Activated naive CD4-positive, alpha-beta T cell (primary cell): Measurements from ENCODE around the gene SKAP1.

ENCODE experiments used
- DNase-seq, 4 experiments: peaks; one replicate each; lab custom pipeline; 2025; lab: John Stamatoyannopoulos, UW

SKAP1 gene

DNA sequence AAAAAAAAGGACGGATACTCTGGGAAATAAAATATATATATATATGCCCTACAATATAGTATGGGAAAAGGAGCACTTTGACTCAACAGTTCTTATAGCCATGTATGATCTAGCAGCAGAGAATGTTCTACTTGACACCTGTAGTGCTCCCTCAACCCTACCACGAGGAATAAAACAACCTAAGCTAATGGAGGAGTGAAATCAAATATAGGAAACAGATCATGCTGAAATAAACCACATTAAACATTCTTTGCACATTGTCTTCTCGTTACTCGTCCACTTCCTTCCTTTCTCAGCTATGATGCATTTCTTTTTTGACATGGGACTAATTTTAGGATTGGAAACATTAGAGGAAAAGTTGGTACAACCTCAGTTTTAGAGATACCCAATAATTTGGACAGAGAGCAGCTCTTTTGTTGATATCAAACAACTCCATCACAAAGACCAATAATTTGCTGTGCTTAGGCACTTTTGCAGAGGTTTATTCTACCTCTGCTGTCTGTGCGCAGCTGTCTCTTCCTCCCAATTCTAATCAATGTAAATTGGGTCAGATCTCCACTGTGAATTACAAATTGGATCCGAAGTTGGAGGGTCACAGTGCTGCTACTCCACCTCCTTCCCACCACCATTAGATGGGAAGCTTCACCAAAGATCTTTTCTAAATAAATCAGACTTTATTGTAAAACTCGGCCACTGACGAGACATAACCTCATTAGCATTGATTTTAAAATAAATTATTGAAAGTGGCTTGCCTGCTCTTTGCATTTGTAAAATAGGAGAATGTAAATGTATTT, 256.6 kb downstream of the SKAP1 start:
- DNase-seq: no peak

DNA sequence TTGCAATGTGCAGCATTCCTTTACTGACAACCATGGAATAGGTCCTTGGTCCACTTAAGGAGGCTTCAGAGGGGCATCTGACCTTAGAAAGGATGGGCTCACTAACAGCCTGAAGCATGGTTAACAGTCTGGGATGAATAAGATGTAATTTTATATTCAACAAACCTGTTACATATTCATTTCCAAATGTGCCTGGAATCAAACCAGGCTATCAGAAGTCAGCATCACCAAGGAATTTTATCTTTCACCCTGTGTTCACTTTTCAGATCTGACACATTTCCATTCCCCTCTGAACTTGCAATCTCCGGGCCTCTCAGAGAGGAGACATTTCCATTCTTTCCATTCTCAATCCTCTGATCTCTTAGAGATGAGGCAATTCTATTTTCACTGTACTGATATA, 260.1 kb downstream of the SKAP1 start:
- DNase-seq: no peak

GRCh38 chr17:48163809-48164208, 266.2 kb downstream of the SKAP1 start:
- no peak for DNase-seq

- DNase-seq: no peak
Observed at GRCh38 chr17:48162946-48163506, 267.0 kb downstream of the SKAP1 start.

- no peak for DNase-seq
Observed at GRCh38 chr17:48162306-48162934, 267.6 kb downstream of the SKAP1 start.

DNA sequence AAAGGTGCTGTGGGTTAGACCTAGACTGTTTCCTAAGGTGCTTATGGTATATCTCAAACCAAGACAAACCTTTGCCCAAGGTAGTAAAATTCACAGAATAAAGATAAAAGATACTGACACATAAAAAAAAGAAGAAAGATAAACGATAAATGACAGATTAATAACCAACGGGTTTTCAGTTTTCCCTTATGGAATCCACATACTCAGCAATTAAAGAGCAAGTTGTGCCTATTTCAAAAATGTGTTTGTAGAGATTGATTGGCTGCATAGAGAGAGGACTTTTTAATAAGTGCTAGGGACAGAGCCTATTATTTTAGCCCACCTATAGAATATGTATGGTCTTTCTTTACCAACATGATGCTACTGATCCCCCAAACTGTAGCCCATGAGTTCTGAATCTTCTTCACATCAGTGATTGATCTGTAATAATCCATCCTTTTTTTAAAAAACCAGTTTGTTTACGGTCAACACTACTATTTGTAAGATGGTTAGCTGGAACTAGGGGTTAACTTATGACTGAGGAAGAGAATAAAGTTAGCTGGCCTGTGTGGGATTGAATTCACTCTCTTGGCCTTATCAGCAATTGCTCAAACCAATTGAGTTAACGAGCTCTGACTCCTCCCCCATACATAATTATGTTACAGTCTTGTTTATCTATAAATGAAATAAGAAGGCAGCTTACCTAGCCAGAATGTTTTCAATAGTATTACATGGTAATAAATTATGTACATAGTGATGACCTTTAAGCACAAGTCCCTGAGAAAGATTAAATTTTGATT, 268.7 kb downstream of the SKAP1 start:
- DNase-seq: no peak

GRCh38 chr17:48160177-48161081, 269.6 kb downstream of the SKAP1 start:
- no peak for DNase-seq

GRCh38 chr17:48159232-48159631, 270.8 kb downstream of the SKAP1 start:
- no peak for DNase-seq

- DNase-seq: no peak
Observed at GRCh38 chr17:48155889-48156611, 274.0 kb downstream of the SKAP1 start.

- DNase-seq: no peak
Observed at GRCh38 chr17:48153691-48154358, 276.2 kb downstream of the SKAP1 start.

GRCh38 chr17:48152289-48152688, 277.7 kb downstream of the SKAP1 start:
- DNase-seq: no peak

GRCh38 chr17:48151220-48151619, 278.8 kb downstream of the SKAP1 start:
- DNase-seq: no peak

DNA sequence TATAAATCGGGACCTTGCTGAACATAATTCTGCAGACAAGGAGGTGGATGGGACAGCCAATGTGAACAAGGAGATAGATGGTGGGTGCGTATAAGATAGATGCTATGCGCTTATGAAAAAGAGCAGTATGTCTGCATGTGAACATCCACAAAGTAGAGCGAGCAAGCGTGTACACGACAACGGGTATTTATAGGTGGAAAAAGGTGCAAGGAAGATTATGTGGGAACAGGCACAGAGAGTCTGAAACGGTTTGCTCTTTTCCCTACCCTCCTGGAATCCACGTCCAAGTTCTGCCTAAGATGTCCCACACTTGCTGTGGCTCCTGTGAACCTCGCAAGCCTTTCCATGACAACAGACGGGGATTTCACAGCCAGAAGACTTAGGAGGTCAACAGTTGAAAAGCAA, 279.4 kb downstream of the SKAP1 start:
- no peak for DNase-seq

DNA sequence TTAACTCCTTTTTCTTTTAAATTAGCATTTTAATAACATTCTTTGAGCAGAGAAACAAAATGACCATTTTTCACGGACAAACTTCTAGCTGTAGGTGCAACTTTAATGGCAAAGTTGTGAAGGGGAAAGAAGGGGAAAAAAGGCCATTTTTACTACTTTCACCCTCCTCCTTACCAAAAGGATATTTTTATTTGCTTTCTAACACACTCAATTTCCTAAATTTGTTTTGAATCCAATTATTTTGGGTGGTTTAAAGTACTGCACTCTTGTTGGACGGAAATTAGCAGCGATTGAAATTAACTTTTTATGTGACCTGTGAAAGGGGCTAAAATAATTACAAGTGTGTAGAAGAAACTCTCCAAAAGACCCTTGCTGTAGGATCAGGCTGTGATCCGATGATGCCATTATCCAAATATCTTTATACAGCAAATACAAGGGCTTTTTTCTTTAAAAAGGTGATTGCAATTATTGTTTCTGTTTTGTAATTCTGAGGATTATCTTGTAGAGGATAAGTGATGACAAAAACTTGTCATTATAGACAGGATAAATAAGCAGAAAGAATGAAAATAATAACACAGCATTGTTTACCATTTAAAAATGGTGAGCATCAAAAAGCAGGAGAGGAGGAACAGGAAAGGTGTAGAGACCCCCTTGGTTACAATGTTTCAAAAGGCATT, 280.1 kb downstream of the SKAP1 start:
- DNase-seq: no peak

DNA sequence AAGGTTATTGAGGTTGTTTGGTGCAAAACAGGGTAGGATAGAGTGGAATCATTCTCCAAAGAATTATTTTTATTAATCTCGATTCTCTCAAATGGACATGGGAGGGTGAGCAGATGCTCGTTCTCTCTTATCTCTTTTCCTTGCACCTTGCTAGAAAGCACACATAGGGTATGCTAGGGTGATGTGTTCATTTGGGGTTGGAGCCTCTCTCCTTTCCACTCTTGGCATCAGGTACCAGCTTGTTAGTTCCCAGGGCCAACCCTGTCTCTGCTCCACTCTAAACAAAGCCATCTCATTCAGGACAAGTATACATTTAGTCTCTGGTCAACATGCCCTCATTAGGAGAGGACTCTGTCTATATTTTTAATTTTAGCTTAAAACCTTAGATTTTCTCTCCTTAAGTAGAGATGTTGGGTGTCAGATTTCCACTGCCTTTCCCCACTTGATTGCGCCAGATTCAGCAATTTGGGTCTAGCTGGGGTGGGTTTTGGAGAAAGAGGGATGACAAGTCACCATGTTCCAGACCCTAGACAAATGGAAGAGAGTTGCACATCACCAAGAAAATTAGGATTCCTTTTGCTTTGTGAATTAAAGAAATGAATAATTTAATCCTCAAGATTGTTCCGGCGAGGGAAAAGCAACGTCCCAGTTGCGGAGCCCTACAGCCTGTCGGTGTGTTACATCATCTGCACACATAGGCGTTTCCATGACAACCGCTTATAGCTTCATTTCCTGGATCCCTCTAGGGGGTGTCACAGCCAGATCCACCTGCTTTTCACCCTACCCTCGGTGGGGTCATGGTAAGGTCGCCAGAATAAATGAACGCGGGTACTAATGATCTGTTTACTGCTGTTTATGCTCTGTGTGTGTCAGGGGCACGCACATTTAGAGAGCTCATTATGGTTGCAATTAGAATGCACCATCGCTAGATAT, 280.9 kb downstream of the SKAP1 start:
- DNase-seq: no peak

GRCh38 chr17:48148029-48148770, 281.8 kb downstream of the SKAP1 start:
- DNase-seq: no peak

- no peak for DNase-seq
Observed at GRCh38 chr17:48144976-48145798, 284.8 kb downstream of the SKAP1 start.
